ENCODE measurements around the gene CHAF1B.
"Not testable (repeated sequence)": the region's sequence is repeated elsewhere in the genome, so short reads cannot be mapped to it uniquely, and the experiment has no call there.

Gene CHAF1B

DNA sequence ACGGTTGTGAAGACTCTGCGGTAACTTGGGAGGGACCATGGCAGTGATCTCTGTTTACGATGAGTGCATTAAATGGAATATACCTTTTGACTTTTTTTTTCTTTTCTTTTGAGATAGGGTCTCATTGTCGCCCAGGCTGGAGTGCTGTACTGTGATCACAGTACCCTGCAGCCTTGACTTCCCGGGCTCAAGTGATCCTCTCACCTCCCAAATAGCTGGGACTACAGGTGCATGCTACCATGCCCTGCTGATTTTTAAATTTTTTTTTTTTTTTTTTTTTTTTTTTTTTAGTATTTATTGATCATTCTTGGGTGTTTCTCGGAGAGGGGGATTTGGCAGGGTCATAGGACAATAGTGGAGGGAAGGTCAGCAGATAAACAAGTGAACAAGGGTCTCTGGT lies 6.5 kb downstream of the CHAF1B start:
- DNase-seq, result not testable (repeated sequence)

DNA sequence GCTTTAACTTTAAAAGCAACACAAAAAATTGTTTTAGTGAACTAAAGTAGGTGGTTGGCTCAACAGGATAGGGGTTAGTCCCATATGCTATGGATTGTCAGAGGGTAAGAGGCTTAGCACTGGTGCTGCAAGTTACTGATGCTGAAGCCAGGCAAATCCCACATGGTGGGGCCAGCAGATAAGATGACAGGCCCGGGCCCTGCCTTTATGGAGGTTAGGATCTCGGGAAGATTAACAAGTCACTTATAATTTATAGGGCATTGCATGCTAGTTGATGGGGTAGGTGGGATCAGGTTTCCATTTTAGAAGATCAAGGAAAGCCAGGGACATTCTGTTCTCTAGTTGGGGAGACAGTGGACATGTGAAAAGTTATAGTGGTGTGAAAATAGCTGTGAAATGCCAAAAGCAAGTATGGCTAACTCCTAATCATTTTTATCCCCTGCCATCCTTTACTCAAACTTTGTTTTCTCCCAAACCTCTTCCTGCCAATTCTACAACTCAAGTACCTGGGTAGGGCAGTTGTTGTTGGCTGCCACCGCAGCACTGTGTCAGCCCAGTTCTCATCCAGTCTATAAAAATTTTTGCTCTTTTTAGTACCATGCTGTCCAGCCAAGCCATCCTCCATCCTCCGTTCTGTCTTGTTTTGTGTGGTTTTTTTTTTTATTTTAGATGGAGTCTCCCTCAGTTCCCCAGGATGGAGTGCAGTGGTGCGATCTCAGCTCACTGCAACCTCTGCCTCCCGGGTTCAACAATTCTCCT lies 10.3 kb downstream of the CHAF1B start:
- no peak for DNase-seq

DNA sequence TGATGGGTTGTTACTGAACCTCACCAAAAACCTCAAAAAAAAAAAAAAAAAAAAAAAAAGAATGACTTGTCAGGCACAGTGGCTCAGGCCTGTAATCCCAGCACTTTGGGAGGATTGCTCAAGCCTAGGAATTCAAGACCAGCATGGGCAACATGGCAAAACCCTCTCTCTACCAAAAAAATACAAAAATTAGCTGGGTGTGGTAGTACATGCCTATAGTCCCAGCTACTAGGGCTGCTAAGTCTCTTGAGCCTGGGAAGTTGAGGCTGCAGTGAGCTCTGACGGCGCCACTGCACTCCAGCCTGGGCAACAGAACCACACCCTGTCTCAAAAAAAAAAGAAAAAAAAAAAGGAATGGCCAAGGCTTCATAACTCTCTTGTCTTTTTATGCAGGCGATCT lies 11.1 kb downstream of the CHAF1B start:
- no peak for DNase-seq

DNA sequence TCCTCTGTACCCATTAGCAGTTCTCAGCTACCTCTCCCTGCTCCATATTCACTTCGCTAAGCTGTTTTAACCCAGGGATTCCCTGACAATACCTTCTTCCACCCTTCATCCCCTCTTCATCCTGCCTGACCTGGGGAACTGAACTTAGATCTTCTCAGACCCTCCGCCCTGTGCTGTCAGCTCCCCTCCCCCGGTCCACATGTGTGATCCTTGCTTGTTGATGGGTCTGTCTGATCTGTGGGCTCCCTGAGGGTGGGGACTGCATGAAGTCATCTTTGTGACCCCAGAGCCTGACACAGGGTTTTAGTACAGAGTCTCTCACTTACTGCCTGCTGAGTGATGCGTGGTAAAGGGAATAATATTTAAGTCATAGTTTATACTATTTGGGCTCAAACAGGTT lies 11.8 kb downstream of the CHAF1B start:
- DNase-seq, result no peak

DNA sequence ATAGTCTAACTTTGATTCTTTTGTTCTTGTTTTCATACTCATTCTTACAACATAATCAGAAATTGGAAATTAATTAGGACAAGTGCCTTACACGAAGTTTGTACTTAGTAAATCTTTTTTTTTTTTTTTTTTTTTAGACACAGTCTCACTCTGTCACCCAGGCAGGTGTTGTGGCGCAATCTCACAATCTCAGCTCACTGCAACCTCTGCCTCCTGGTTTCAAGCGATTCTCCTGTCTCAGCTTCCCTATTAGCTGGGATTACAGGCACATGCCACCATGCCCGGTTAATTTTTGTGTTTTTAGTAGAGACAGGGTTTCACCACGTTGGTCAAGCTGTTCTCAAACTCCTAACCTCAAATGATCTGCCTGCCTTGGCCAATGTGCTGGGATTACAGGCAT lies 12.4 kb downstream of the CHAF1B start:
- no peak for DNase-seq

DNA sequence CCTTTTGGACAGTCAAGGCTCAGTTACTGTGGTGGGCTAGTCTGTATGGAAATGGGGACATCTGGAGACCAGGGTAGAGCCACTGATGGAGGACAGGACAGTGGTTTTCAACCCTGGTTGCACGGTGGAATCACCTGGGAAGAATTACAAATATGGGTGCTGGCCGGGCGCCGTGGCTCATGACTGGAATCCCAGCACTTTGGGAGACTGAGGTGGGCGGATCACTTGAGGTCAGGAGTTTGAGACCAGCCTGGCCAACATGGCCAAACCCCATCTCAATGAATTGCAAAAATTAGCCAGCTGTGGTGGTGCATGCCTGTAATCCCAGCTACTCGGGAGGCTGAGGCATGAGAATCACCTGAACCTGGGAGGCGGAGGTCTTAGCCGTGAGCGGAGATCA lies 14.5 kb downstream of the CHAF1B start:
- DNase-seq, result not testable (repeated sequence)

DNA sequence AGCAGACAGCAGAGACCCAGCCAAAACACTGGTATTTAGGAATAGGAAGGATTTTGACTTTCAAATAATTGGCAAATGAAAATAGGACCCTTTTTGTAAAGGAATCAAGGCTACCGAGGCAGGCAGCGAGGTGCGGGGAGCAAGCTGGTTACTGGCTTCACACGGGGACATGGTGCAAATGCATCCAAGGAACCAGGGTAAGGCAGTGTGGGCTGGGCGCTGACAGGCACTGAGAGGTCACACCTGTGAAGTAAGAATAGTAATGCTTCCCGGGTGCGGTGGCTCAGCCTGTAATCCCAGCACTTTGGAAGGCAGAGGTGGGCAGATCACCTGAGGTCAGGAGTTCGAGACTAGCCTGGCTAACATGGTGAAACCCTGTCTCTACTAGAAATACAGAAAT lies 15.5 kb downstream of the CHAF1B start:
- no peak for DNase-seq

DNA sequence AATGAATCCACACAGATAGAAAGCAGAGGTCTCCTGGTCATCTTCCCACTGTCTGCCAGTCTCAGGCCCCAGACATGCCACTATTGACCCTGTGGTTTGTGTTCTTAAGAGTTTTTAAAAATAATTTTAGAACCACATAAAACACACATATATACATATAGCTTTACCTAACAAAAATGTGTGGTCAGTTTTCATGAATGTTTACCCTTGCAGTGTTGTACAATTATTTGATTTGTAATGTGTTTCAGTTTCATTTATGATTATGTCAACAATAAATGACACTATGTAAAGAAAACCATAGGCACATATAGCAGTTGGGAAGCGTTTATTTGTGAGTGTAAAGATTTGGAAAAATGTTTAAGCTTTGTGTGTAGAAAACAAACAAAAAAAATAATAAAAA lies 17.1 kb downstream of the CHAF1B start:
- no peak for DNase-seq

DNA sequence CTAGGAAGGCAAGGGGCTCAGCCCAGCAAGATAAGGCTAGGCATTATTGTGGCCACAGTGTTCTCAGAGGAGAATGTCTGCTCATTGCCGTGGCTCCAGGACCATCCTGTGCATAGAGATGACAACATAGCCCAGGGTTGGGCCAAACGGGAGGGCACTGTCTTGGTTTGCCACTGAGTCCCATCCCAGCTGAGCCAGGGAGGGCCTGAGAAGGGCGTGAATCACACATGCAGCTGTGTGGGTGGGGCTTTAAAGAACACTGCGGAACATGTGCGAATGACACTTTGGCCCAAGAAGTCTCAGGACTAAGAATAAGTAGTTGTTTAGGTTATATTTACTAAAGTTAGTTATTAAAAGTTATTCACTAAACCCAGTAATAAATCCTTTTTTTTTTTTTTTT lies 18.5 kb downstream of the CHAF1B start:
- DNase-seq, result no peak

DNA sequence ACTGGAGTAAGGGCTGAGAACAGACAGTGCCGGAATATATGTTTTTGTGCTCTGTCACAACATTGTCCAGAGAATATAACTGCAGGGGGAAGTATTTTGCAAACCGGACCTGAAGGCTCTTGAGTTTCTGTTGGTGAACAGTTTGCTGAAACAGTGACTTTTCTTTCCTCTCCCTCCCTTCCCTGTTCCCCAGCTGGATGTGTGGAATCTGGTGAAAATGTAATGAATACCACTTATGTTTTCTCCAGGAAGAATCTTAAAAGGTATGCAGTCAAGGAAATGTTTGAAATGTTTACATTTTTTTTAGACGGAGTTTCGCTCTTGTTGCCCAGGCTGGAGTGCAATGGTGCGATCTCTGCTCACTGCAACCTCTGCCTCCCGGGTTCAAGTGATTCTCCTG lies 23.4 kb downstream of the CHAF1B start:
- DNase-seq, result no peak

DNA sequence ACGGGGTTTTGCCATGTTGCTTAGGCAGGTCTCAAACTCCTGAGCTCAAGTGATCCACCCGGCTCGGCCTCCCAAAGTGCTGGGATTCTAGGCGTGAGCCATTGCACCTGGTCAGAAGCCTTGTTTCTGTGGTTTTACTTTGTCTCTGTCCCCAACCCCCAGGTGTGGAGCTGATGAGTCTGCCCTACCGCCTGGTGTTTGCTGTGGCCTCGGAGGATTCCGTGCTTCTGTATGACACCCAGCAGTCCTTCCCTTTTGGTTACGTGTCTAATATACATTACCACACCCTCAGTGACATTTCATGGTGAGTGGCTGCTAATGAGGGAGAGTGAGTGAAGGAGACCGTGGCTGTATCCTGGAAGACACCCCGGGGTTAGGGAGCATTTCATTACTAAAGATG lies 26.1 kb downstream of the CHAF1B start:
- DNase-seq, result no peak

DNA sequence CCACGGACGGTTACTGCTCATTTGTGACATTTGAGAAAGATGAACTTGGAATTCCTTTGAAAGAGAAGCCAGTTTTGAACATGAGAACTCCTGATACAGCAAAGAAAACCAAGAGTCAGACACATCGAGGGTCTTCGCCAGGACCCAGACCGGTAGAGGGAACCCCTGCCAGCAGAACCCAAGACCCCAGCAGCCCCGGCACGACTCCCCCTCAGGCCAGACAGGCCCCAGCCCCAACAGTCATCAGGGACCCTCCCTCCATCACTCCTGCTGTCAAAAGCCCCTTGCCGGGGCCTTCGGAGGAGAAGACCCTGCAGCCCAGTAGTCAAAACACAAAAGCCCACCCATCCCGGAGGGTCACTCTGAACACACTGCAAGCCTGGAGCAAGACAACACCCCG lies 27.7 kb downstream of the CHAF1B start:
- no peak for DNase-seq

DNA sequence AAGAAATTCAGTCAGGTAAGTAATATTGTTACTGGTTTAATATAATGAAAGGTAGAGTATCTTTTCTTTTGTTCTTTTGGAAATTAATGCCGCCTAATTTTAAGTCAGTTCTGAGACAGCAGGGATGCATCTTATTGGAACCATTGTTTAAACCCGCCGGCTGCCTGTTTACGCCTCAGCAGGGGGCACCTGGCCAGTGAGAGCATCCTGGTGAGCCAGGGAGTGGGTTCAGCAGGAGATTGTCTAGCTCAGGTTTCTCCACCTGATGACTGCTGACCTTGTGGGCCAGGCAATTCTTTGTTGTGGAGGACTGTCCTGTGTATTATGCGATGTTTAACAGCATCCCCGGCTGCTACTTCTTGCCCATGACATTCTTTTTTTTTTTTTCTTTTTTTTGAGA lies 30.2 kb downstream of the CHAF1B start:
- no peak for DNase-seq

DNA sequence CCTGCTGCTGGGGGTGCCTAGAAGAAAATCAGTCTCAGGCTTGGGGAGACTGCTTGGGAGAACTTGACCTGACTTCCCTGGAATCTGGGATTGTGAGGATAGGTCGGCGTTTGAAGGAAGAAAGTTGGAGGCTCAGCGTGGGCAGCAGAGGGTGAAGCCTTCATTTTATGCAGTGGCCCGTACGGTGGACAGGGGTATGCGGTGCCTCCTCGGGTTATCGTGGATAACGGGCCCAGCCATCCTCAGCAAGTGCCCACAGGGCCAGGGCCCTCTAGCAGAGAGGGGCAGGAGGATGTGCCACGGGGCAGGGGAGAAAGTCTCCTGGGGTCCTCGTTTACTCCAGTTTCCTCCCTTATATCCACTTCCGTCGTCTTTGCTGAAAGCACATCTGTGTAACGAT lies 34.0 kb downstream of the CHAF1B start:
- no peak for DNase-seq

DNA sequence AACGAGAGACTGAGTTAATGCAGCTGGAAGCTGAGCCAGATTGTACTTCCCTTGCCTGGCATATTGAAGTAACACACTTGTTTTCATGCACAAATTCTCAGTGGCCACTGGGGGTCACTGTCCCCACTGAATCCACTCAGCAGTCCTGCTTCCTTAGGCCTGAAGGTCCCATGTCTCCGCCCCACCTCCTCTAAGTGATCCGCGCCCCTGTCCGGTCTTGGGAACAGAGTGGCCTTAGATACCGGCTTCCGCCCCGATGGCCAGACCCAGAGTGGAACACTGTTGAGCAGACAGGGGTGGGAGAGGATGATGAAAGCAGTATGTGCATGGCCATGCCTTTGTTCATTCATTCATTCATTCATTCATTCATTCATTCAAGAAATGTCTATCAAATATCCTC lies 34.8 kb downstream of the CHAF1B start:
- peak; percentile 45 for DNase-seq

DNA sequence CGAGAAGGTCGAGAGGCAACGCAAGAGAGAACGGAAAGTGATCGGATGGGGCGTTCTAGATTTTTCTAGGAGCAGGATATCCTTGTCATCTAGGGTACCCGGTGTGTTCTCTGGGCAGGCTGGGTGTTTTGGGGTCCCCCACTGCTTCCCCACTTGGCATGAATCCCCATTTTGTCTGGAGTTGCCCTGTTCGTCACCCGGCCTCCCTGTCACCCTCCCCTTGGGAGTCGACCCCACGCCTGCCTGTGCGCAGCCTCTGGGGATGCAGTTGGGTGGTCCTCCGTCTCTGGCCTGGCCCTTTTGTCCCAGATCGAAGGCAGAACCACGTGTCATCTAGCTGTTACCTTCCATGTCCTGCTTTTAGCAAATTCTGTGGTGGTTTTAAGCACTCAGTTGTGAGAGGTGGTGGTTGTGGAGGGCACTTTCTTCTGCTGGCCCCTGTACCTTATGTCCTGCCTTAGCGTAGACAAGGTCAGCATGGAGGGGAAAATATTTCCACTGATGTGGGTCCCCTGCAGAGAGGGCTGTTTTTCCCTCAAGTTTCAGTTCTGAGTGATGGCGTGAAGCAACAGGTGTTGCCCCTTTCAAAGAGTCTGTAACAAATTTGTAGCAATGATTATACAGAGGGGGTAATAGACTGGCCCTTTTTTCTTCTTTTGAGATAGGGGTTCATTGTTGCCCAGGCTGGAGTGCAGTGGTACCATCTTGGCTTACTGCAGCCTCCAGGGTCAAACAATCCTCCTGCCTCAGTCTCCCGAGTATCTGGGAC lies 35.6 kb downstream of the CHAF1B start:
- no peak for DNase-seq

DNA sequence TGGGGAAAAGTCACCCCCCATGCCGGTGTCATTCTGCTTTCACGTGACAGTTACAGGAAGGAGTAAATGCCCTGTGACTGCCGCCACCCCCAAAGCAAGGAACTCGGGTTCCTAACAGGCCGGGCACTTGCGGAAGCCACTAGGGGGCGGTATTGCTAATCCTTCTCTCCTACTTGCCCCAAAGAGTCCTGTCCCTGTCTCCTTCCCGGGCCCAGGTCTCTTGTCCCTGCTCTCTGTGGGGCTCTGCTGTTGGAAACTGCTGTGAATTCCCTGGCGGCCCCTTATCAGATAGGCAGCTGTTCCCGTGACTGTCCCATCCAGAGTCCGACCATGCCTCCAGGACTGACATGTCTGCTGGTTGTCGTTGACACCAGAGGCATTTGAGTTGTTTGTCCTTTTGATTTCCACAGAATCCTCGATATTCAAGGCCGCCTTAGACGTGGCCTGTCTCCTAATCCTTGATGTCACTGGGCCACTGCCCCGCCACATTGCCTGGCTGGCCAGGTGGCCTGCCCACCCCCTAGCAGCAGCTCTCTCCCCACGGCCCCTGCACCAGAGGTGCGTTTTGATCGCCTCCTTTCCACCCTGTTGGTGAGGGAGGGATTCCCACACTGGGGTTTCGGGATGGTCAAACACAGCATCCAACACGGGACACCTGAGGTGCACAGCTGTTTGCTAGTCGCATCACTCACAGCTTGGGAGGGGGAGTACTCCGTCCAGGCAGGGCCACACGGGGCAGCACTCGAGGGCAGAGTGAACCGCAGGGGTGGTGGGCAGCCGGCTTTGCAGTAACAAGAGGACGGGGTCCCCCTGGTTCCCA lies 37.3 kb downstream of the CHAF1B start:
- peak; percentile 32 for DNase-seq

DNA sequence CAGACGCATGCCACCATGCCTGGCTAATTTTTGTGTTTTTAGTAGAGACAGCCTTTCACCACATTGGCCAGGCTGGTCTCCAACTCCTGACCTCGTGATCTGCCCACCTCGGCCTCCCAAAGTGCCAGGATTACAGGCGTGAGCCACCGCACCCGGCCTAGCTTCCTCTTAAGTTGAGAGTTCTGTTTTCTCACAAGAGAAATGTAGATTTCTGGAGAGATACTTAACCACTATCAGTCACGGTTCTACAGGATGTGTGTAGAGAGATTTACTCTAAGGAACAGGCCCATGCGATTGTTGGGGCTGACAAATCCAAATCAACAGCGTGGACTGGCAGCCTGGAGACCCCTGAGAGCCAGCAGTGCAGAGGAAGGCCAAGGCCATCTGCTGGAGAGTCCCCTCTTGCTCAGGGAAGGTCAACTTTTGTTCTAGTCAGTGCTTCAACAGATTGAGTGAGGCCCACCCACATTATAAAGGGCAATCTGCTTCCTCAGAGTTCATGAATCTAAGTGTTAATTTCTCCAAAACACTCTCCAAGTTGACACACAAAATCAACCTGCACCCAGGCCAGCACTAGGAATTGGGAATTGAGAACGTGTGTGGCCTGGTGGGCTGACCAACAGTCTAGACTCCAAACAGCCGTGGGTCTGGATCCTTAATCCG lies 38.7 kb downstream of the CHAF1B start:
- no peak for DNase-seq

DNA sequence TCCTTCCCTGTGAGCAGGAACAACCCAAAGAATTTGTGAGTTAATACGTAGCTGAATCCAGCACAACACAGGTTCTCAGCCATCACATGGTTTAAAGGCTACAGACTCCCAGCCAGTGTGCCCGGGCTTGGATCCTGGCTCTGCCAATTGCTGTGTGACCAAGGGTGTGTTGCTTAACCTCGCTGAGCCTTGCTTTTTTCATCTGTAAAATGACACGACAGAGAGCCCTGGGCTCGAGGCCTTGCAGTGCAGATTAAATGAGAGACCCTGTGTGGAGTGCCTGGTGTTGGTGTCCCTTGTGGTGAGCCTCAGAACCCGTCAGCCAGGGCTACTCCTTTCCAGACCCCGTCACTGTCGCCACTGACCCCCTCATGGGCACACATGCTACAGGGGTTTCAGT lies 39.4 kb downstream of the CHAF1B start:
- DNase-seq, result no peak

DNA sequence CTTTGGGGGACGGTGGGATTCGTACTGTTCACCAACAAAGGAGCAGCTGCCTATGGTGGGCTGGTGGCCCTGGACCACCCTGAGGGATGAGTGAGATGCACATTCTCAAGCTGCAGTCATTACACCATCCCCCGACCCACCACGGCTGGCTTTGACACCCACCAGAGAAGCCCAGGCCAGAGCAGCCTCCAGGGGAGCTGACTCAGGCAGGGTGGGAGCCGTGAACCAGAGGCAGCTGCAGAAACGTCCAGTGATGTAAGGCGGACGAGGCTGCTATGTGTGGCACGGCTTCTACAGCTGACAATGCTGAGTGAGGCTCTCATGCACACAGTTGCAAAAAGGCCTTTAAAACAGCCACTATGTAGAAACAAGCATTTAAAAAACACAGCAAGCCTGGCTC lies 40.1 kb downstream of the CHAF1B start:
- no peak for DNase-seq

DNA sequence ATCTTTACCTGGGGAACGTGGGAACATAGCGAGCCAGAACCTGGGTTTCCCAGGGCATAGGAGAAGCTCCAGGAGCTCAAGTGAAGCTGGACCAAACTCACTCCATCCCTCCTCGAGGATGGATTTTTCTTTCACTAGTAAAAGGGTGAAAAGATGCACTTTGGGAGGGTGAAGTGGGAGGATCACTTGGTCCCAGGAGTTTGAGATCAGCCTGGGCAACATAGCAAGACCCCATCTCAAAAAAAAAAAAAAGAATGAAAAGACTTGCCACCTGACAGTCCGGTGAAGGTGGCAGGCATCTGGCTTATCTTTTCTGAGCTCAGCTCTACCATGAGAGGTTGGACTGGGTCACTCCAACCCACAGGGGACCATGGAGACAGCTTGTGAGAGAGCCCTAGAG lies 42.3 kb downstream of the CHAF1B start:
- DNase-seq, result no peak

DNA sequence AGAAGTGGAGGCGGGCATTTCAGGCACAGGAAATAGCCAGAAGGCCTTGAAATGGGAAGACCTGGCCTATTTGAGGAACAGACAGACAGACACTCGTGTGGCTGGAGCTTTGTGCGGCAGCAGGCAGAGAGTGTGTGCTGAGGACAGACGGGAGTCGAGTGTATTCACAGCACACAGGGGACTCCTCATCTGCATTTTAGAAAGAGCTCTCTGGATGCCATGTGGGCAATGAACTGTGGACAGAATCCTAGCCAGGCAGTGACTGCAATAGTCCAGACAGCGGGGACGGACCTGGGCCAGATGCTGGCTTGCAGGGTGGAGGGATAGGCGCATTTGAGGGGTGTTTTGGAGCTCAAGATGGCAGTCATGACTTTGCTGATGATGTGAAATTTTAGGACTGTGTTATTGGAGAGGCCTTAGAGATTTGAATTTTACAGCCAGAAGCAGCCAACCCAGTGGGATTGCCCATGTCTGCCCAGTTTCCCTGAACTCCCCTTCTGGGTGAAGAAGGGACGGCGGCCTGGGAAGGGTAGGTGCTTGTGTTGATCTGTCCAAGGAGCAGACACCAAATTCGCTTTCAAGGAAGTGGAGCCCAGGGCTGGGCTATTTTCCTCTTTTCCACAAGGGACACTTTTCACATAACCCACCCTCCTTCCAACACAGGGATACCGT lies 43.7 kb downstream of the CHAF1B start:
- DNase-seq, result no peak
